Left renal cortex interstitium (tissue), 4 donors: ENCODE results near the gene TBXAS1. TPM values are rescaled to one million over a fixed set of nuclear protein-coding genes. Genes with fewer than 3 reads are reported as not detected.
"Not testable (repeated sequence)": the region's sequence is repeated elsewhere in the genome, so short reads cannot be mapped to it uniquely, and the experiment has no call there.

Experiments used
- DNase-seq, 4 donors: peaks; one replicate each; pipeline ENCODE4 v3.0.0-alpha.2; 2013; ENCODE audit warnings: low read depth in 4 of 4, low spot score in 2 of 4, missing footprints in 1 of 4
- polyA plus RNA-seq, 4 donors: library from polyadenylated mRNA; unstranded; fragments of 120-200 nt; gene quantifications; one replicate each; pipeline ENCODE4 v1.2.1, GENCODE V29; 2013; ENCODE audit not compliant: insufficient read length in 4 of 4

The TBXAS1 gene
- polyA plus RNA-seq, 4 donors, result 21.8 to 34.2 (median 26.3) TPM

DNA sequence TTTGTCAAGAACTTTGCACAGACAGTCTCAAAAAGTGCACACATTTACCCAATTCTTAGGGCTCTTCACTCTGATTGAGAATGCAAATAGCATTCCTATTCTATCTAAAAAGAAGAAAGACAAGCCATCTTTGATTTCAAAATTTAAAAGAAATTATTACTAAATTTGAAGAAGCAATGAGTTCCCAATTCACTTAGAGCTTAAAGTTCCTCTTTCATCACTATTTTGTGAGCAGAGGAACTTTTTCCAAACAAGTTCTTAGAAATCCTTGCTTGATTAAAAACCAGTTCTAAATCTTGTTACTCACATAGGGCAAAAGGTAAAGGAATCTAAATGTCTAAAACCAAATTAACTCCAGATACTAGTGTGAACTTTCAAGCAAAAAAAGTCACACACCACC, 56.4 kb downstream of the TBXAS1 start:
- DNase-seq, result no peak

GRCh38 chr7:139886206-139886605, 57.1 kb downstream of the TBXAS1 start:
- DNase-seq, result no peak

DNA sequence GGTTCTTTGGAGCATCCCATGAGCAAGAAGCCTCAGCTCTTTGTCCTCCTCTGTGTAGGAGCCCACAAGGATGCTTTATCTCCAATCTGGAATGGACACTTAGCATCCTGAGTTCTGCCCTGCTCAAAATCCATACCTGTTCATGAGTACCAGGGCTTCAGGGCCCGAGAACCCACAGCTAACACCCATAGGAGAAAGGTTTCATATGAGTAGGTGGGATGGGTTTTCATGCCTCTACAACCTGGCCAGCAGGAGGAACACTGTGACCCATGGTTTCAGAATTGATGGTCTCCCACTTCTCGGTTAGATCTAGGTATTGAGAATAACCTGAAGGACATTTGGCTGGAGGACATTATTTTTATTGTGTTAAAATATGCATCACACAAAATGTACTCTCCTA, 57.8 kb downstream of the TBXAS1 start:
- DNase-seq, result no peak

DNA sequence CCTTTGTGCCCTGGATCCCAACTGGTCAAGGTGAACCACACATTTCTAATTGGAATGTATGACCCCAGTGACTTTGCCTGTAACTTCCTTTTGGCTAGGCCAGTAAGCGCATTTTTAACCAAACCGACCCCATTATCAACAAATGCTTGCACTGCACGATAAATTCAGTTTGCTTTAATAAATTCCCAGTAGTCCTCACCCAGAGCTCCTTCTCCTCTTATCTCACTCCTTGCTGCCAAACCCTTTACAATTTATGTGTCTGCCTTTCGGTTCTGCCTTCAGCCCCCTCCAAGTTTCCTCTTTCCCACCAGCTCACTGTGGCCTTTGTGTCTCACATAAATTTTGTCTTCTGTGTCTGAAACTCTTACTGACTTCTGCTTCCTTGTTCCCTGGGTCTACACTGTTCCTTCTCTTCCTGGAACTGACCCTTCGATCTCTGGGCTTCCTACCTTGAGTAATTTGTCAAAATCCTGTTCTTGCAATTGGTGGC, 59.0 kb downstream of the TBXAS1 start:
- no peak for DNase-seq

- no peak for DNase-seq
Measured at GRCh38 chr7:139889186-139889871, 60.3 kb downstream of the TBXAS1 start.

- DNase-seq, result no peak
Measured at GRCh38 chr7:139893461-139893860, 64.4 kb downstream of the TBXAS1 start.

GRCh38 chr7:139893999-139894398, 64.9 kb downstream of the TBXAS1 start:
- DNase-seq, result no peak

GRCh38 chr7:139895141-139895829, 66.2 kb downstream of the TBXAS1 start:
- DNase-seq, result no peak

DNA sequence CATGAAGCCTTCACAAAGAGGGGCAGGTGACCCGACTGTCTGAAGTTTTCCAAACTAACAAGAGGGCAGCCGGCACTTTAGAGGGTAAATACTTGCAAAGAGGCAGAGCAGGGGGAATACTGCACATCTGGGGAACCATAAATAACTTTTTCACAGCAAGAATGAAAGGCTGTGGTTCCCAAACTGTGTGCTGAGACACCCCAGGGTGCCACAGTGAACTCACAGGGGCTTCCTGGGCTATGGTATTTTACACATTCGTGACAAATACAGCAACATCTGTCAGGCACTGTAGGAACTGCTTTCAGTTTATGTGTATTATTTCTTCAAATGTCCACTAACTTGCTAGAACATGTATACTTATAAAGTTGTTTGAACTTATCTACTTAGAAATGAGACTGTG, 67.2 kb downstream of the TBXAS1 start:
- DNase-seq, result no peak

DNA sequence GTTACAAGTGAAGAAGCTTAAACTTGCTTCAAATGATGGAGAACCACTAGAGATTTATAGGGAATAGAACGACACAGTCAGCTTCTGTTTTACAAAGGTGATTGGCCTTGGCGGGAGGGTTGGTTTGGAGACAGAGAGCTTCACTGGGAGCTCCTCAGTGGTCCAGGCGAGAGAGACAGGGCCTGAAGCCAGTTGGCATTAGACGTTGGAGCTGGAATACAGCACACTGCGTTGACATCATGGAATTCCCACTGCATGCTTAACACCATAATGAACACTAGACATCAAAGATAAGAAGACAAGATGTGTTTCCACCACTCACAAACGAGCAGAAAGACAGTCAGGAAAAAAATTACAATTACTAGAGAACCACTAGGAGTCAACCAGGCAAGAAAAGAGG, 67.8 kb downstream of the TBXAS1 start:
- DNase-seq, result no peak

- DNase-seq, result no peak
Measured at GRCh38 chr7:139897422-139898090, 68.5 kb downstream of the TBXAS1 start.

GRCh38 chr7:139898483-139898882, 69.4 kb downstream of the TBXAS1 start:
- no peak for DNase-seq

- no peak for DNase-seq
Measured at GRCh38 chr7:139899328-139899955, 70.4 kb downstream of the TBXAS1 start.

DNA sequence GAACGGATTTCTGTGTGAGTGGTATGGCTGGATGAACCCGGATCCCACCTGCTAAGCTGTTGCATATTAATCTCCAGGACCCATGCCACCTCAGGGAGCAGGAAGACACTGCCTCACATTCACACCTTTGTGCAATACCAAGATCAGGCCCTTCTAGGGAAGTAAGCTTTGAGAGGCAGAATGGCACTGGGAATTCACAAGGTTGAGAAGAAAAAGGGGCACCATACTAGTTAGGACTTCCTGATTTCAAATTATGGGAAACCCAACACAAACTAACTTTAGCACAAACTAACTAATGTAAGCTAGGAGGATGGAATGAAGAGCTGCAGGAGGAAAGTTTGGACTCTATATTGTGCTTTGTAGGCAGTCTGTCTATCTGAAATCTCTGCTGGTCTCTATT, 71.3 kb downstream of the TBXAS1 start:
- DNase-seq, result no peak

GRCh38 chr7:139901056-139901795, 72.2 kb downstream of the TBXAS1 start:
- DNase-seq, result no peak

GRCh38 chr7:139901901-139902300, 72.8 kb downstream of the TBXAS1 start:
- DNase-seq, result no peak

DNA sequence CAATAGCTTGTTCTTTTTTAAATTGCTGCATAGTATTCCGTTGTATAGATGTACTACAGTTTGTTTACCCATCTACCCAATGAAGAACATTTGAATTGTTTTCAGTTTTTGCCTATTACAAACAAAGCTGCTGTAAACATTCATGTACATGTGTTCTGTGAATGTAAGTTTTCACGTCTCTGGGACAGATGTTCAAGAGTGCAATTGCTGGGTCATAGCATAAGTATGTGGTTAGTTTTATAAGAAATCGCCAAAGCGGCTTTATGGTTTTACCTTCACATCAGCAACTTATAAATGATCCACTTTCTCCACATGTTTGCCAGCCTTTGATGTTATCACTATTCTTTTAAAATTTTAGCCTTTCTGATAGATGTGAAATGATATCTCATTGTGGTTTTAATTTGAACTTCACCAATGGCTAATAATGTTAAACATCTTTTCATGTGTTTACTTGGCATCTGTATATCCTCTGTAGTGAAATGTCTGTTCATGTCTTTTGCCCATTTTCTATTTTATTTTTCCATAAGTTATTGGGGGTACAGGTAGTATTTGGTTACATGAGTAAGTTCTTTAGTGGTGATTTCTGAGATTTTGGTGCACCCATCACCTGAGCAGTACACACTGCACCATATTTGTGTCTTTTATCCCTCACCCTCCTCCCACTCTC, 73.5 kb downstream of the TBXAS1 start:
- DNase-seq, result no peak

- not testable (repeated sequence) for DNase-seq
Measured at GRCh38 chr7:139903103-139903477, 74.0 kb downstream of the TBXAS1 start.

- no peak for DNase-seq
Measured at GRCh38 chr7:139906879-139907278, 77.8 kb downstream of the TBXAS1 start.

DNA sequence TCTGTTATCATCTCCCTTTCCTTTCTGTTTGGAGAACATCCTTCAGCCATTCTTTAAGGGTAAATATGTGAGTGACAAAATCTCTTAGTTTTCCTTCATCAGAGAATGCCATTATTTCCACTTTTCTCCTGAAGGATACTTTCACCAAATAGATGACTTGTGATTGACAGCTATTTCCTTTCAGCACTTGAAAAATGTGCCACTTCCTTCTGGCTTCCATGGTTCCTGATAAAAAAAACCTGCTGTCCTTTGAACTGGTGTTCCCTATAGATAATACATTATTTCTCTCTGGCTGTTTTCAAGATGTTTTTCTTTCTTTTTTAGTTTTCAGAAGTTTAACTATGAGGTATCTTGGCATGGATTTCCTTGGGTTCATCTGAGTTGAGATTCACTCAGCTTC, 79.7 kb downstream of the TBXAS1 start:
- DNase-seq, result no peak
